HG02870 (cell line): ENCODE measurements around the gene LPP.

Experiments used
- ATAC-seq: cut with Tn5 transposase; IDR thresholded peaks from one replicate; pipeline ENCODE4 v1.9.1; 2021; ENCODE audit warnings: mild to moderate bottlenecking, moderate library complexity; ENCODE audit not compliant: unreplicated experiment

Gene LPP

DNA sequence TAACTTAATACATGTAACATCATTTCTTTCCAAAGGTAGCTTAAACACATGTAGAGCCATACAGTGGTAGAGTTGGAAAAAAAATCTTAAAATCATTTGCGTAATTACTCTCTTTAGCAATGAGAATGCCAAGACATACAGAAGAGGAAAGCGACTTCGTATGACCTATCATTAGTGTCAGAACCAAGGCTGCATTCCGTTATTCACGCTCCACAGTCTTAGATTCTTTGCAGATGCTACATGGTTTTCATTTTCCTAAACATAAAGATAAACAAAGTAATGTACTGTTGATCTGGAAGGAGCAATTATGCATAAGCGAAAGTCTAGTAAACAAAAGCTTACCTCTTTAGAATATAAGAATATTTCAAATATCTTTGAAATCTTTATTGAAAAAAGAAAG lies 607.5 kb downstream of the LPP start:
- no peak for ATAC-seq

DNA sequence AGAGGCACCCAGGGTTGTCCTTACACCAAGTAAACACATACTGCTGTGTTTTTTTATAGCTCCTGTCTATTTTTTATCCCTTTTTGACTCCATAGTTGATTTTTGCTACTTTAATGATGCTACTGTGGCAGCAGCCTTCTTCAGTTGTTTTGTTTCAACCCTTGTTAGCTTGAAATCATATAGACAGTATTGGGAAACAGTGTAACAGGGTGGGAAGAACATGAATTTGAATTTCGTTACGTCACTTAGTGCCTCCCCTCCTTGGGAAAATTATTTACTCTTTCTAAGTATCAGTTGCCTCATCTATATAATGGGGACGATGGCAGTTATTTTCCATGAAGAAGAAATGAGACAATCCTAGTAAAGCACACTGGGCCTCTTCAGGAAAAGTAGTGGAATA lies 608.0 kb downstream of the LPP start:
- no peak for ATAC-seq

- no peak for ATAC-seq
Observed at GRCh38 chr3:188764609-188765008, 610.7 kb downstream of the LPP start.

- ATAC-seq, result no peak
Observed at GRCh38 chr3:188769831-188770230, 615.9 kb downstream of the LPP start.

GRCh38 chr3:188772886-188773285 lies 618.9 kb downstream of the LPP start:
- ATAC-seq, result no peak

- ATAC-seq, result no peak
Observed at GRCh38 chr3:188775412-188775811, 621.5 kb downstream of the LPP start.

GRCh38 chr3:188776447-188776846 lies 622.5 kb downstream of the LPP start:
- ATAC-seq, result no peak

GRCh38 chr3:188778091-188778852 lies 624.3 kb downstream of the LPP start:
- no peak for ATAC-seq

DNA sequence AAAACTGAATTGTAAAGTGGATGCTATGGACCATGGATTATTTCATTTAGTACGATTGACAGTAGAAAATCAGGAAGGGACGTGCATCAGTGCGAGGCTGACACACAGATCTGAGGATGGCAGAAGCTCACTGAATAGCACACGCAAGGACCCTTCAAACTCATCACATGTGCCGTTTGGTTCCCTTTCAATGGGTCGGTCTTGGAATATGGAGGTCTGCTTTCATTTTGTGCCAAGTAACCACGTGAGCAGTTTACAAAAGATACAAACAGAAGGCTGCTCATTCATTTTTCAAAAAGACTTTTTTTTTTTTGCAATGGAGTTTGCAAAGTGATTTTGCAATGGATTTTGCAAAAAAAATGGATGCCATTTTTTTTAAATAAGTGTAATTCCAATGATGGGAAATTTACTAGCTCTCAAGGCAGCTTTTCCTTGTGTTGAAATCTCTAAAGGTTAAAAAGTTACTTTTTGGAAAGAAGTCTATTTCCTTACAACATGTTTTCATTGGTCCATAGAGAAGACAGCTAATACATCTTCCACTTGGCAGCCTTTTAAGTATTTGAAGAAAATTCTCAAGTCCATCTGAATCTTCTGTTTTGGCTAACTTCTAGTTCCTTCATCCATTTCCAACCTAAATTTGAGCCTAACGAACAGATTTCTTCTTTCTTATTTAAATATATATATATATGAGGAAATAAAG lies 625.5 kb downstream of the LPP start:
- no peak for ATAC-seq

- no peak for ATAC-seq
Observed at GRCh38 chr3:188780193-188781147, 626.5 kb downstream of the LPP start.

DNA sequence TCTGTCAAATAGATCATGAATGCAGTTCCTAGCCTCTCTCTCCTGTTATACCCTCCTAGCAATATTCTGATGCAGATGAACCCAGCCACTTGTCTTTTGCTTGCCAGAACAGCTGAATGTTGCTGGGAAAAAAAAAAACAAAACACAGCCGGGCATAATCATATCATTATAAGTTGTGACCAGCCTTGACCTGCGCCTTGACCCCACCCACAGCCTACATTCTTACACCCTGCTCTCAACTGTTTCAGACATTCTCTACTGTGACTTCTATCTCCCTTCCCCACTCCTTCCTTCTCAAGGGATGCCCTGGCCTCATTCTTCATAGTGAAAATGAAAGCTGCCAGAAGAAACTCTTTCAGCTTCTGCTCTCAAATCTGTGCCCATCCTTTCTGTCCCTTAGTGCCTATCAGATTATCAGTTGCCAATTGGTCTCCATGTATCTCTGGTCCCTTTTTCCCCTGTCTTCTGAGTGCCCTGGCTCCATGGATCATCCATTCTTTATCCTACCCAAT lies 628.7 kb downstream of the LPP start:
- no peak for ATAC-seq

DNA sequence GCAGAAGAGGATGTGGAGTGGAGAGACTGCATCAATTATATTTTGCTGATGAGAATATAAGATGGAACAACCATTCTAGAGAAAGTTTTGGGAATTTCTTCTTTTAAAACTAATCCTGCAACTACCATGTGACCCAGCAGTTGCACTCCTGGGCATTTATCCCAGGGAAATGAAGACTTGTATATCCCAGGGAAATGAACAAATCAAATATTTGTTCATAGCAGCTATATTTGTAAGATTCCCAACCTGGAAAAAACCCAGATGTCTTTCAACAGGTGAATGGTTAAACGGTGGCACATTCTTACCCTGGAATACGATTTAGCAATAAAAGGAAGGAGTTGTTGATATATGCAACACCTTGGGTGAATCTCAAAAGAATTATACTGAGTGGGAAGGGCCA lies 632.5 kb downstream of the LPP start:
- ATAC-seq, result no peak

- ATAC-seq, result no peak
Observed at GRCh38 chr3:188788621-188789081, 634.7 kb downstream of the LPP start.

DNA sequence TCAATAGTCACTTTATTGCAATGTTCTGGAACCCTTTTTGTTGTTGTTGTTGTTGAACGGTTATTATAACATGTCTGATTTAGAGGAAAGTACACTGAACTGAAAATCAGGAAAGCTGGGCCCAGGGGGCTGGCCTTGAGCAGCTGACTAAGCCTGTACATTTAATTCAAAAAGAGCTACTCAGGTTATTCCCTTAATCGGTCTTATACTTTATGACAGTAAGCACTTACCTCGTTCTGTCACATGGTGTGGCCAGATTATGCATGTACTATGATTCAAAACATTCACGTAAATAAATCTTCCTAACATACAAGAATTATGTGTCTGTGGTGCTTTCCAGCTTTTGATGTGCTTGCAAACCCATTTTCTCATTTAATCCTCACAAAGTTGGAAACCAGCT lies 635.3 kb downstream of the LPP start:
- ATAC-seq, result no peak

GRCh38 chr3:188791311-188791710 lies 637.4 kb downstream of the LPP start:
- no peak for ATAC-seq

DNA sequence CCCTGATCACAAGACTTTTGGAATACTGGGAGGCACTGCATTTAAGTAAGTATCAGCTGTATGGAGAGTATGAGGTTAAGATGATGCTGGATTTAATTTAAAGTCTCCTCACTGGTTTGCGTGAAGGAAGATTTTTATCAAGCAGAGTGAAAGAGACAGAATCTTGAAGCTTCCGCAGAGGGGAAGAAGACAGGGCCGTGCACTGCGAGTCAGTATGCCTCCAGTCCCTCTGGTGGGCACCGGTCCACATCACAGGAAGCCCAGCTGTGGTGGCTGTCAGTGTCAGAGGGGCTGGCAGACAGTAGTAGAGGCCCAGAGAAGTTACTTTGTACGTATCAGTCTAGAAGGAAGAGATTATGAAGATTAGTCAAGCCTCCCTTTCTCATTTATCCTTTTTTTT lies 638.8 kb downstream of the LPP start:
- ATAC-seq, result no peak

DNA sequence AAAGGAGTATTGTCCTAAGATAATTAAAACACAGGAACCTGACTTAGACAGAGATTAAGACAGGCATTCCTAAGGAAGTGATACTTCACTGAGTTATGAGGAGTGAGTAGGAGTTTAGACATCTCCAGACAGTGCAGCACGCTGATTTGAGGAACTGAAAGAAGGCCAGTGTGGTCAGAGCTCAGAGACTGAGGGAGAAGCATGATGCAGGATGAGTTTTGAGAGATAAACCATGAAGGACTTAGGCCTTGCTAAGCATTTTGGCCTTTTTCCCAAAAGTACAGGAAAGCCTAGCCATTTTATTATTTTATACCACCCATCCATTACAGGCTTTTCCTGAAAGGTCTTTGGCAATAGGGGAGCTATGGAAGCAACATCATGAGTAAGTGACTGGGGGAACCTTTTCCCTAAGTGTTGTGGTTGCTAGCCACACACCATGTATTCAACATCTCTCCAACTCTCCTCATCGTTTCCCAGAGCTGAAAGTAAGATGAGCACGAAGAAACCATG lies 642.2 kb downstream of the LPP start:
- ATAC-seq, result peak; percentile 92

GRCh38 chr3:188797045-188797444 lies 643.1 kb downstream of the LPP start:
- no peak for ATAC-seq

DNA sequence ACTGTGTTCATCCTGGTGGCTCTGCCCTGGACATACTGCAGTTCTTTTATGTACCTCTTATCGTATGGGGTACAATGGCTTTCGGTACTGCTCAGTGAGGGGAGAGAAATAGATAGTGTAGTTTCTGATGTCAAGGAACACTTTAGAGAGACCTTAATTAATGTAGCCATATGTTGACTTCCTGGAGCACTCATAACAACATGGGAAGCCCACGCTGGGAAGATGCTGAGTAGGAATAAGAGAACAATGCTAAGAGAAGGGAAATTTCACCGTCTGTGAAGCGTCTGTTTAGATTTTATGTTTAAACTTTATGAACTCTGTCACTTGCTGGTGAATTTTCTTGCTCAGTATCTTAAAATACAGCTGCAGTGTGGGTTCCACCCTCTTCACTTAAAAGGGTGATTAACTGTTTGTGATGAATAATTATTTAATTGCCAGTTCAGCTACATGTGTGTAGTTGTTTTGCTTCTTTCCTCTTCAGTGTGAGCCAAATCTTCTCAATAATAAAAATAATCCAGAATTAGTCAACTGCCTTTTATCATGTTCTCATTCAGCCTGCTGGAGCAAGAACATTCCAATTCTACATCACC lies 644.7 kb downstream of the LPP start:
- ATAC-seq, result no peak

GRCh38 chr3:188801393-188801792 lies 647.4 kb downstream of the LPP start:
- ATAC-seq, result no peak

- no peak for ATAC-seq
Observed at GRCh38 chr3:188802645-188803044, 648.7 kb downstream of the LPP start.
